Fibroblast of skin of left quadriceps (primary cell): Measurements from ENCODE around the gene PARD3.

Experiments used
- DNase-seq, 2 experiments: peaks; one replicate each; pipeline ENCODE4 v3.0.0-alpha.2; 2013; ENCODE audit warnings: low read depth in 2 of 2

The PARD3 gene

DNA sequence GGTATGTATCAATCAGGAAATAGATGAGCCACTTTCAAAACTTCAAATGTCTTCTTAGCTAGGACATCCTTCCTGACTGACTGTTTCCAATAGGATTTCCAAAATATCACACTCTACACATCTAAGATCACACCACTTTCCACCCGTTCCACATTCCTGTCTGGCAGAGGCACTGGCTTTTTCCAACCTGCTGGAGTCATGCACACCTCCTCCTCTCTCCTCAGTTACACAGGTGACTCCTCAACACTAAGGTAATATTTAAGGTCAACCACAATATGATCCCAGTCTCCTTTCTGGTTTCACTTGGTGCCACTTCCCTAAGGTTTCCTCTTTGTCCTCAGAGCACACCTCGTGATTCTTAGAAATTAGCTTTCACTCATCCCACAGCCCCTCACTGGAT is 196.5 kb downstream of the PARD3 start:
- DNase-seq = no peak

DNA sequence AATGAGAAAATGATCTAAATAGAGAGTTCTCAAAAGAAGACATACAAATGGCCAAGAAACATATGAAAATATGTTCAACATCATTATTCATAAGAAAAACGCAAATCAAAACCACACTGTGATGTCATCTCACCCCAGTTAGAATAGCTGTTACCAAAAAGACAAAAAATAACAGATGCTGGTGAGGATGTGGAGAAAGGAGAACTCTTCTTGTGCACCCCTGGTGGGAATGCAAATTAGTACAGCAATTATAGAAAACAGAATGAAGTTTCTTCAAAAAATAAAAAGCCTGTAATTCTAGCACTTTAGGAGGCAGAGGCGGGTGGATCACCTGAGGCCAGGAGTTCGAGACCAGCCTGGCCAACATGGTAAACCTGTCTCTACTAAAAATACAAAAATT is 199.3 kb downstream of the PARD3 start:
- peak in 1 of 2 experiments; percentile 3 for DNase-seq

DNA sequence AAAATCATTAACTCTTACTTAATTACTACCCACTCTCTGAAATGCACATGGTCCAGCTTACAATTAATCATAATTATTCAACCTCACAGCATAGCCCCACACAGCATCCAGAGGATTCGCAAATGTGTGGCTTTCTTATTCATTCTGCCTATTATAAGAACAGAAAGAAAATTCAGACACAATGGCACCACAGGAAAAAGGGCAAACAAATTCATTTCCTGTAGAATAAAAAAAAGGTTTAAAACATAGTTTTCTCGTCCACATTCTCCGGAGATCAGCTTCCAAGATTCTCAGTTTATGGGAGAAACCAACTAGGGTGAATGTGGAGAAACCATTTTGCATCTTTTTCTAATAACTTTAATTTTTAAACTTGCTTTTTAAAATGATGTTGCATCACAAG is 201.6 kb downstream of the PARD3 start:
- no peak for DNase-seq

DNA sequence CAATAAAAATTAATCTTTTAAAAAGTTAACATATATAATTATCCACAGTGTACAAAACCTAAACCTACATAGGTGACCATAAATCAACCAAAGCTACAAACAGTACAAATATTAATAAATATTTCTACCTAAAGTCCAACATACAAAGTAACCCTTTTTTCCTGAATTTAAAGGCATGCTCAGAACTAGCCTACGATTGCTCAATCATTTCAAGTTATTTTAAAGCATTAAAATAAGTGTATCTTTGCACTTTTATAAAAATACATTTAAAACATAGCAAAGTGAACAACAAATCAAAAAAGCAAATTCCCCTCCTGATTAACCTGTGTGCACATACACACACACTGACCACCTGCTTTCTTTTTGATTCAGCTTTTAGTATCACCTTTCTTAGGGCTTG is 202.2 kb downstream of the PARD3 start:
- no peak for DNase-seq

DNA sequence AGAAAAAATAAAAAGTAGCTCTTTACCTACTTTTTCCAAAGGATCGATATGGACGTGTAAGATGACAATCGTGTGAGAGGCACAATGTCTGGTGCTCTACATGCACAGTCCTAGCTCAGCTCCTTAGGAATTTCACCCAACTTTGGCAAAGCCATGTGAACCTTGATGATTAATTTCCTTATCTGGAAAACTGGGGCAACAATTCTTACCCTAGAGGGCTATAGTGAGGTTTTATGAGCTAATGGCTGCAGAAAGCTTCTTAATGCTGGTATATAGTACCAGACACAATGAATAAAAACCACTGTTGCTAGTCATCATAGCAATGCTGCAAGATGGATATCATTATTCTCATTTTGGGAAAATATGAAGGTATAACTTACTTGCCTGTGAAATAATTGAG is 202.7 kb downstream of the PARD3 start:
- DNase-seq = peak in 1 of 2 experiments; percentile 2

DNA sequence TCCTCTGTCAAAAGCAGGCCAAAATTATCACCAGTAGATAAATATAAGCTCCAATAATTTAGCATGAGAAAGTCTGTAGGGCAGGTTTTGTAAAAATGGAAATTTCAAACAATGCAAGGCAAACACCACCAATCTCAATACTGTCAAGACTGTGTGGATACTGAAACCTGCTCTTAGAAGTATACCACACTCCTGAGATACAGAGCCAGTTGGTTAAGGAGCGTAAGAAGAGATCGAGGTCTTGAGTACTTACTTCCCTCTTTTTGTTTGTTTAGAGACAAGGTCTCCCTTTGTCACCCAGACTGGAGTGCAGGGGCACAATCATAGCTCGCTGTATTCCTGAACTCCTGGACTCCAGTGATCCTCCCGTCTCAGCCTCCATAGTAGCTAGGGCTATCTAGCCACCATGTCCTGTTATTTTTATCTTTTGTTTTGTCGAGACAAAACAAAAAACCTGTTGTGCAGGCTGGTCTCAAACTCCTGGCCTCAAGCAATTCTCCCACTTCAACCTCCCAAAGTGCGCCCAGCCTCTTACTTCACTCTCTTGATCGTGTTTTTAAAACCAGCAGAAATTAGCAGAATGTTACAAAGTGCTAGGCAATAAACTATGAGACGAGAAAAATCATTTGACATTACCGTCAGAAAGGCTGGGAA is 205.7 kb downstream of the PARD3 start:
- DNase-seq = no peak

DNA sequence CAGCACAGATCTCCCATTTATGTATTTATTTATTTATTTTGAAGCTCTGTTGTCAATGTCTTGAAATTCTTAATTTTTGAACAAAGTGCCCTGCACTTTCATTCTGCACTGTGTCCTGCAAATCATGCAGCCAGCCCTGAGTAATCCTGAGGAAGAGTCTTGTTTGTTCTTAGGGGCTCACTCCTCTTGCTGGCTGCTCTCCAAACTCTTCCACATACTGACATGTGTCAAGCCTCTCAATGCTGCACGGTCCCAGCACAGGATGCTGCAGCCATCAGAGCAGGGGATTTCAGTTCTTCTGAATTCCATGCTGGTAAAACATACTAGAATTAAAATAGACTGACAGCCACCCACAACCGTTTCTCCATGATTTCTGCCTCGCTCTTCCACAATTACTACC is 207.2 kb downstream of the PARD3 start:
- DNase-seq = no peak

DNA sequence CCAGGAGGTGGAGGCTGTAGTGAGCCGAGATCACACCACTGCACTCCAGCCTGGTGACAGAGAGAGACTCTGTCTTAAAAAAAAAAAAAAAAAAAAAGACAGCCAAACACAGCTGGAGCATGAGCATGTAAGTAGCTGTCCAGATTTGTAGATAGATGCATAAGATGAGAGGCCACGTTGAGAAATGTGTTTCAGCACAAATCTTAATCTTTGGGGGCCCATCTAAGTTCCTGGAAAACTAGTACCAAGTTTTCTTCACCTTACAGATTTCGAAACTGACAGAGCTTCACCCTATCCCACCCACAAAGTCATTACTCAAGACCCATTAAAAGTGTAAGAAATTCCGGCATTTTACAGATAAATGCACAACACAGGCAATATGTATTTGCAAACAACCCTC is 208.2 kb downstream of the PARD3 start:
- DNase-seq = peak in 1 of 2 experiments; percentile 4

DNA sequence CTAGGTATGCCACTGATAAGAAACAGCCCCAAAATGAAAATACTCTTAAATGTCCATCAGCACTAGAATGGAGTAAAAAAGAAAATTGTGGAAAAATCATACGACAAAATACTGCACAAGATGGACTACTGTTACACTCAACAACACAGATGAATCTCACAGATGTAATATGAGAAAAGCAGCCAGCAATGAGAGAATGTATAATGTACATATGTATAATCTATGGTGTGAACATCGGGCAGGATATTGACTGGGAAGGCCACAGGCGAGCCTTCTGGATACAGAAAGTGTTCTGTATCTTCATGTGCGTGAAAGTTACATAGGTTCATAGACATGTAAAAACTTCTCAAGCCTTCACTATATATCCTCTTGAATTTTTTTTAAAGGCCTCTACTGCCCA is 212.6 kb downstream of the PARD3 start:
- DNase-seq = no peak

DNA sequence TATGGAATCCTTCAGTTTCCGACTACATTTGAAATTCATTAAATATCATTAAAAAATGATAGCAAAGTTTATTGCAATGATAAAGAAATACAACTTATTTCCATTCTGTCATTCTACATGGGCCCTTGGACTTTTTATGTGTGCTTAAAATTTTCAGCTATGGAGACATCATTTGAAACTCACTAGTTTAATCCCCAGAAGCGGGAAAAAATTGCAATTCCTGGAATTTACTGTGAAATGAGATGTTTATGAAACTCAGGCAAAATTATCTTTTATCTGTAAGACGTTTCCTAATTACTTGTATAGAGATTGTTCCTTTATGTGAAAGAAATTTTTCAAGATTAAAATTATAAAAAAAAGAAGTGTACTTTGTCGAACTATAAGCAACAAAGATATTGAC is 213.4 kb downstream of the PARD3 start:
- no peak for DNase-seq

DNA sequence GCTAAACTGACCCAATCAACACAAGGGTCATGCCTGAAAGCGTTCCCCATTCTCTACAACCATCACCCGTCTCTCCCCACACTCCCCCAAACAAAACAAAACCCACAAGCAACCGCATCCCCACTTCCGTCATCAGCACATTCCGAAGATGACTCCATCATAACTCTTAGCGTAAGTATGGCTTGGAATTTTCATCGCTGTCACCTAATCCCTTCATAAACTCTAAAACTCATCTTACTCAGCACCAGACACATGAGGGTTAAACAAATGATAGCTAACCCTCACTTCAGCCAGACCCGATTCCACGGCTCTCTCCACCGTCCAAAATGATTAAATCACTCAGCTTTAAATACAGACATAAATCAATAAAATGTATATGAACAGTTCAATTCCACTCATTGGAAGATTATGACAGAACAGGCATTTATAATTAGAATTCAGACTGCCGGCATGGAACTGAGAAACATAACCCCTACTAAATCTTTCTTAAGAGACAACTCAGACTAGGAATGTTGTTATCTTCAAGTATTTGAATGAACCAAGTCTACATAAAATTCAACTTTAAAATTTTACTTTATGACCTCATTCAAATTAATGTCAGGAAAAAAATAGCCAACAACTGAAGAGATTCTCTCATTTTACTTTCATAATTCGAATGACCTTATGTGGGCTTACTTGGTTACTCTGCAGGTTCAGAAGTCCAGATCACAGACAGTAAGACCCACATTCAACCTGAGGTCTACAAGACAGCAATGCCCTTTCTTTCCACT is 215.9 kb downstream of the PARD3 start:
- no peak for DNase-seq

DNA sequence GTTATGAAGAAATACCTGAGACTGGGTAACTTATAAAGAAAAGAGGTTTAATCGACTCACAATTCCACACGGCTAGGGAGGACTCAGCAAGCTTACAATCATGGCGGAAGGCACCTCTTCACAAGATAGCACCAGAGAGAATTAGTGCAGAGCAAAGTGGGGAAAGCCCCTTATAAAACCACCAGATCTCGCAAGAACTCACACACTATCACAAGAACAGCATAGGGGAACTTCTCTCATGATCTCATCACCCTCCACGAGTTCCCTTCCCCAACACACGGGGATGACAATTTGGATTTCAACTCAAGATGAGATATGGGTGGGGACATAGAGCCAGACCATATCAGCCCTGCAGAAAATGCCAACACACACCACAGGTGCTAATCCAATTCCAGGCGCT is 218.7 kb downstream of the PARD3 start:
- no peak for DNase-seq

DNA sequence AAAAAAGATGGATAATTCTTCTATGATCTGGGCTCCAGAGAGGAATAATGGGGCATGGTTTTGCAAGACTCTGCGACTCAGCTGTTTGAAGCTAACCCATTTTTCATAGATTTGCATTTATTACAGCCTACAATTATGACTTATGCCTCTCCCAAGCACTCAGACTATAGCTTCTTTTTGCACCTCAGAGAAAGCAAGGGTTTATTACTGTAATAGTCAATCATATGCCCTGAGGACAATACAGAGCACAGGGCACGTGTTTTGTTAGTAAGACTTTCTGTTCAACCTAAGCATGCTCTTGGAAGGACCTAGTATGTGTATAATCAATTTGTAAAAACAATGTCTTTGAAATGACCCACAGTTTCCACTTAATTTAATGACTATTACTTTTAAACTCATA is 221.2 kb downstream of the PARD3 start:
- no peak for DNase-seq

DNA sequence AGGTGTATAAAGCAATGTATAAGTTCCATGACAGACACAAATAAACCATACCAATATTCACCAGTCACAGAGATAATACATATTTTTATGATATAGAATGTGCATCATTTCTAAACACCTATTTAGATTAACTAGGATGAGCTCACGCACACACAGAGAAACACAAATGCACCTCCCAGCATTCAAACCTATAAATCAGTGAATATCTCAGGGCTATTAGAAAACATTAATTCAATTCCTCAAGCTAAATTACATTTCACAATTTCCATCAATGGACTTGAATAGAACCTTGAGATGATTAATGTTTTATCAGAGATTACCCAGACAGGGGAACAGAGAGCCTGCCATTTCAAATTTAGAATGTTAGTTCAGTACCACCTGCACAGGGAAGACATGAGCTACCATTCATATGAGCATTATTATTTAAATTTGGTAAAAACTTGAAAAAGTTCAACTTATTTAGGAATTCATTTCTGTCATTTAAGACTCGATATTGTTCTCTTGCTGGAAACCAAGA is 221.7 kb downstream of the PARD3 start:
- DNase-seq = no peak

DNA sequence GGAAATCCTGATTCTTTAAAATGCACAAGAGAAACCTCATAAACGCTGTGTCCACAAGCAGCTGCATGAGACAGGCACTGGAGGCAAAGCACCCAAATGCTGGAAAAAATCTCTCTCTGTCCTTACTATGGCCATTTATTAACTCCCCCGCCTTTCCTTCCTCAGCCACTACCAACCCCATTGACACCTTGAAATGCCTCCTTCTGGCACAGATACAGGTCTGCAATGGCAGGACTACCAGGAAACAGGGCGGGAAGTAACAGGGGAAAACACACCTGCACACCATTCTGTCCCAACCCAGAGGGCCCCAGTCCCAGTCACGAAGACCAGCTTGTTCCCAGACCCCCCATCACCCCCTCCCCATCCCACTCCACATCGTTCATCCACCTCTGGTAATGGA is 224.3 kb downstream of the PARD3 start:
- DNase-seq = no peak

DNA sequence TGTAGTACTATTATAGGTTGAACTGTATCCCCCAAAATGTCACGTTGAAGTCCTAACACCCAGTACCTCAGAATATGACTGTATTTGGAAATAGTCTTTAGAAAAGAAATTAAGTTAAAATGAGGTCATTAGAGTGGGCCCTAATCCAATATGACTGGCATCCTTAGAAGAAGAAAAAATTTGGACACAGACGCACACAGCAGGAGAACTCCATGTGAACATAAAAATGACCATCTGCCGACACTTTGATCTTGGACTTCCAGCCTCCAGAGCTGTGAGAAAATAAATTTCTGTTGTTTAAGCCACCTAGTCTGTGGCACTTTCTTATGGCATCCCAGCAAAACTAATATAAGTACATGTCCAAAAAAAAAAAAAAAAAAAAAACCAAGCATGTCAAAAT is 225.8 kb downstream of the PARD3 start:
- DNase-seq = no peak

DNA sequence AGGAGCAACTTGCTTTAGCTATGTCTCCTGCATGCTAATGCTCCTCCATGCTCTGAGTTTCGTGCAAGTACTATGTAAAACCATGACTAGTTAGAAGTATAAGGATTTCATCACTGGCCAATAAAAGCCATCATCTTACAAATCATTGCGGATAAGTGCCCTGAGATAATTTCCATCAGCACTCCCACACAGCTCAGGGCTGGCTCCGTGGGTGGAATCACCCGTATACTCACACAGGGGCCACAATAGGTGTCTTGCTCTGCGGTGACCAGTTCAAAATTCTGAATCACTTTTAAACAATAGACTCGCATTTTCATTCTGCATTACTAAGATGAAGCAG is 227.4 kb downstream of the PARD3 start:
- no peak for DNase-seq

DNA sequence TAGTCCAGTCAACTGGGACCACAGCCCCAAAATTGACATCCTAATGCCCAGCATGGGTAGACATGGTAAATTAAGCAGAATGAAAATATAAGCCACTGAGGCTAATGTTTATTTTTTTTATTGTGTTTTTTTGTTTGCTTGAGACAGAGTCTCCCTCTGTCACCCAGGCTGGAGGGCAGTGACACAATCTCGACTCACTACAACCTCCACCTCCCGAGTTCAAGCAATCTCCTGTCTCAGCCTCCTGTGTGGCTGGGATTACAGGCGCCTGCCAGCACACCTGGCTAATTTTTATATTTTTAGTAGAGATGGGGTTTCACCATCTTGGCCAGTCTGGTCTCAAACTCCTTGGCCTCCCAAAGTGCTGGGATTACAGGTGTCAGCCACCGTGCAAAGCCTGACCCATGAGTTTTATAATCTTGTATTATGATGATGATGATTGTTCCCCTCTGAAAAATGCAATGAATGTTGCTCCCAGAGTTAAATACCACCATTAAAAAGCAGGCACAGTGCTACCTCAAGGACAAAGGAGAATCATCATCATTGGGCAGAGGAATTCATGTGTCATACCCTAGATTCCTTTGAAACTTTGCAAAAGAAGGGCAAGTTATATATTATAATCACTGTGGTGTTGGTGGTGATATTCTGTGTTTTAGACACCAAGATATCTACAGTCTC is 228.0 kb downstream of the PARD3 start:
- DNase-seq = no peak

DNA sequence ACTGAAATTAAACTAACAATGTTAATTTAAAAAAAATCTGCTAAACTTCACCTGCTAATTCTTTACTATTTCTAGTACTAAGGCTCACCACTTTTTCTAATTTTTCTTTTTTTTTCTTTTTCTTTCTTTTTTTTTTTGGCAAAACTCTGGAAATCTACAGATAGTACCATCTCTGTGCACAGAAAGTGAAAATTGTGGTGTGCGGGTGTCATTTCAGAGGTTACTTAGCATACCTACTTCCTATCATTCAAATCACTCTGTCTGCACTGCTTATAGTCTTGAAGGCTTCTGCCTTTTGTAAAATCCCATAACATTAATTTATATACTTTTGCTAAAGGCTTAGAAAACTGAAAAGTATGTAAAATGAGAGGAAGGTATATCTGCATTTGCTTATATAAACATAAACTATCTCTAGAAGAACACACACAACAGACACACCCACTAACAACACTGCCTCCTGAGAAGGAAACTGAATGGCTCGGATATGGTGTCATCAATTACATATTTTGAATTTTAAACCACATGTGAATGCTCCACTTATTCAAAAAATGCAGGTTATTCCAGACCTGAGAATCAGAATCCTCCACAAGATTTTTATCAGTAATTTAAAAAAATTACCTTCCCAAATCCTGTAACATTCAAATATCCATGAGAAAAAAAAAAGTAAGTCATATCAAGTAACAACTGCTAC is 229.5 kb downstream of the PARD3 start:
- DNase-seq = no peak

DNA sequence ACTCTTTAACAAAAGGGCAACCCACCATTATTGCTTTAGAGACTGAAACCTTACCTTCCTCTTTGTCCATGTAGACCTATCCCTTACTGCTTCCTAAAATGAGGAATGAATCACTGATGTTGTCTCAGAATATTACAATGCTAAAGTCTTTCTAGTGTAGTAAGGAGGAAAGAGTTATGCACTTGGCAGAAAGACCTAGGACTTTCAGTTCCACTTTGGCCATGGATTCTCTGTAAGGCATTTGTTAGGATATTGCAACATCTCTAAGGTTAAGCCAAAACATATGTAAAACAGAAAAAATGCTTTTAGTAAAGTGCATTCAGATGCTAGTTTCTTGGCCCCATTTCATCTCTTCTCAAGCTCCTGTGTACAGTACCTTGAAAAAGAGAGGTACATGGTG is 230.9 kb downstream of the PARD3 start:
- DNase-seq = peak; percentile 88 to 90

DNA sequence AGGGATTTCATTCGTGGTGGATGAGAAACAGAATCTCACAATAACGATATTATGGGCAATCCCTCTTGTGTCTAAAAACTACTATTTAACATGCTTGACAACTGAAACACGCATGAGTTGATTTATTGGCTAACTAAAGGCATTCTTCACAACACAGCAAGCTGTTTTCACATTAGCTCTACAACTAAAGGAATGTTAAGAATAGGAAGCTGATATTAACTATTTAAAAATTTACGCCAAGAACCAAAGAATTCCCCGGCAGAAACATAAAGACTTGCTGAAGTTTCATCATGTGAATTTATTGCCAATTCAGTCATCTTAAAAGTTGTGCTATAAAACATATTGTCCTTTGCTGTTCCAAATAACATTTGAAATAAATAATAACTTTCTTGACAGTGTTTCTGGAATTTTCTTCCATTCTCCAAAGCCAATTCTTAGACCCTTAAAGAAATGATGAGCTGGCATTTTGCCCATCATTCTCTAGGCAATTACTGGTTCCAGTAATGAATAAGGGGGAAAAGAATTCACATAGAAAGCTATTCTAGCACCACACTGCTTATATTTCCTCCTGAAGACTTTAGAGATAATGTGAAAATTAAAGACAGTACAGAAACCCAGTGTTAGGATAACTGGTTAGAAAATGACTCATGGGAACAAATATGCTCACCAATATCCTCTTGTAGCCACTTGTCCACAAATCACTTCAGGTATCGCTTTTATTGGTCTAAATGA is 233.1 kb downstream of the PARD3 start:
- DNase-seq = peak; percentile 89 to 90

DNA sequence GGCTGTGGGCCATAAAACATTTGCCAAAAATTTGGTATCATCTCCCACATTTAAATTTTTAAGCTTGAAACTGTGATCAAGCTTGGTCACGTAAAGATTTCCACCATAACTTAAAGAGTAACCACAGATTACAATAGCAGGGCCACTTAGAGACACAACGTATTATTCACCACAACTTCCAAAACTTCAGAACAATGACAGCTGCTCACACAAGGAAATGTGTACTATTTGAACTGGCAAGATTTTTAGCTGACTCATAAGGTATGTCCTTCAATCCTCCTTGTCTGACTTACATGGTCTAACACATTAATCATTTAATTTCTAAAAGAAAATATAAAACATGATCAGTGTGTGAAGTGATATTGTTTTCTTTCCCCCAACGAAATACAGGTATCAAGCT is 234.5 kb downstream of the PARD3 start:
- DNase-seq = peak in 1 of 2 experiments; percentile 21
